ENCODE results near the gene BMP6.
"Not testable (repeated sequence)": the region's sequence is repeated elsewhere in the genome, so short reads cannot be mapped to it uniquely, and the experiment has no call there.

Gene BMP6

GRCh38 chr6:7813193-7813592 lies 87.3 kb downstream of the BMP6 start:
- DNase-seq (ENCODE audit: low spot score in 2 of 2) (no peak), ATAC-seq (replicated peaks; ENCODE audit: extremely low read depth, poor library complexity, severe bottlenecking) (no peak)
- Mint-ChIP-seq H3K36me3 (ENCODE audit: insufficient read depth) (no peaks in the 10 kb centered on the region), H3K27me3 (peaks cover 30% of the 10 kb centered on the region), H3K27ac (ENCODE audit: low read depth) (no peak overlapping the region), H3K4me1 (no peaks in the 10 kb centered on the region), H3K4me3 (no peak overlapping the region), H3K9me3 (no peaks in the 10 kb centered on the region)

GRCh38 chr6:7813704-7814103 lies 87.8 kb downstream of the BMP6 start:
- peaks cover 30% of the 10 kb centered on the region for H3K27me3 Mint-ChIP-seq
- no peaks in the 10 kb centered on the region for H3K9me3 Mint-ChIP-seq
- no peaks in the 10 kb centered on the region for H3K4me1 Mint-ChIP-seq
- DNase-seq (ENCODE audit: low spot score in 2 of 2): no peak
- H3K4me3 Mint-ChIP-seq: no peak overlapping the region
- H3K36me3 Mint-ChIP-seq (ENCODE audit: insufficient read depth): no peaks in the 10 kb centered on the region
- no peak for ATAC-seq (replicated peaks; ENCODE audit: extremely low read depth, poor library complexity, severe bottlenecking)
- H3K27ac Mint-ChIP-seq (ENCODE audit: low read depth): no peak overlapping the region

DNA sequence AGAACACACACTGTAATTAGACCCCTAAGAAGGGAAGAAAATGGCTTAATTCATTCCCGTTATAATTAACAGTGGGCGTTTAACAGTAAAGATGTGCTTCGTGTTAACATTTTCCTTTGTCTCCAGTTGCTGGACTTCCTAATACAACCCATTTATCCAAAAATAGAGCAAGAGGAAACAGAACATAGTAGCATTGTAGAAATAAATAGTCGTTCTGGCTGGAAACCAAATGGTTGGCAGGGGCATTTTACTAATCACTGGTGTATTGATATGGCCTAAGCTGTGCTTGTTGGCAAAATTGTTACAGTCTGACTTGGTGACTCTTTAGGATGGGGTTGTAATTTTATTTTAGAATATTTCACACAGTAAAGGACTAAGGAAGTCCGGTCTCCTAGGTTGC lies 89.8 kb downstream of the BMP6 start:
- Mint-ChIP-seq H3K4me1 (no peaks in the 10 kb centered on the region), H3K9me3 (no peaks in the 10 kb centered on the region), H3K4me3 (no peak overlapping the region), H3K36me3 (ENCODE audit: insufficient read depth) (no peaks in the 10 kb centered on the region), H3K27me3 (peaks cover 21% of the 10 kb centered on the region), H3K27ac (ENCODE audit: low read depth) (no peak overlapping the region)
- no peak for DNase-seq (ENCODE audit: low spot score in 2 of 2)
- ATAC-seq (replicated peaks; ENCODE audit: extremely low read depth, poor library complexity, severe bottlenecking): no peak

DNA sequence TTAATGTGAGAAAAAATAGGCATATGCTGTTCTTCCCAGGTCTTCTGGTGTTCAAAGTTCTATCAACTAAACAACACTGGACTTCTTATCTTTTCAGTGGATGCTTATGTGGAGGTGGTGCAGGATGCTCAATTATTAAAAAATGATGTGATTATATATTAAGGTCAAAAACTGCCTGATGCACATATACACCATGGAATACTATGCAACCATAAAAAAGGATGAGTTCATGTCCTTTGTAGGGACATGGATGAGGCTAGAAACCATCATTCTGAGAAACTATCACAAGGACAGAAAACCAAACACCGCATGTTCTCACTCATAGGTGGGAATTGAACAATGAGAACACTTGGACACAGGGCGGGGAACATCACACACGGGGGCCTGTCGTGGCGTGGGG lies 91.3 kb downstream of the BMP6 start:
- not testable (repeated sequence) for H3K36me3 Mint-ChIP-seq (ENCODE audit: insufficient read depth); H3K9me3 Mint-ChIP-seq; H3K4me1 Mint-ChIP-seq; H3K4me3 Mint-ChIP-seq; H3K27me3 Mint-ChIP-seq; H3K27ac Mint-ChIP-seq (ENCODE audit: low read depth); DNase-seq (ENCODE audit: low spot score in 2 of 2); ATAC-seq (replicated peaks; ENCODE audit: extremely low read depth, poor library complexity, severe bottlenecking)

GRCh38 chr6:7818257-7819214 lies 92.6 kb downstream of the BMP6 start:
- H3K27ac Mint-ChIP-seq (ENCODE audit: low read depth): no peak overlapping the region
- H3K27me3 Mint-ChIP-seq: peaks cover 22% of the 10 kb centered on the region
- no peak for DNase-seq (ENCODE audit: low spot score in 2 of 2)
- no peak for ATAC-seq (replicated peaks; ENCODE audit: extremely low read depth, poor library complexity, severe bottlenecking)
- peaks cover 4% of the 10 kb centered on the region for H3K9me3 Mint-ChIP-seq
- H3K4me1 Mint-ChIP-seq: no peaks in the 10 kb centered on the region
- no peak overlapping the region for H3K4me3 Mint-ChIP-seq
- H3K36me3 Mint-ChIP-seq (ENCODE audit: insufficient read depth): no peaks in the 10 kb centered on the region

DNA sequence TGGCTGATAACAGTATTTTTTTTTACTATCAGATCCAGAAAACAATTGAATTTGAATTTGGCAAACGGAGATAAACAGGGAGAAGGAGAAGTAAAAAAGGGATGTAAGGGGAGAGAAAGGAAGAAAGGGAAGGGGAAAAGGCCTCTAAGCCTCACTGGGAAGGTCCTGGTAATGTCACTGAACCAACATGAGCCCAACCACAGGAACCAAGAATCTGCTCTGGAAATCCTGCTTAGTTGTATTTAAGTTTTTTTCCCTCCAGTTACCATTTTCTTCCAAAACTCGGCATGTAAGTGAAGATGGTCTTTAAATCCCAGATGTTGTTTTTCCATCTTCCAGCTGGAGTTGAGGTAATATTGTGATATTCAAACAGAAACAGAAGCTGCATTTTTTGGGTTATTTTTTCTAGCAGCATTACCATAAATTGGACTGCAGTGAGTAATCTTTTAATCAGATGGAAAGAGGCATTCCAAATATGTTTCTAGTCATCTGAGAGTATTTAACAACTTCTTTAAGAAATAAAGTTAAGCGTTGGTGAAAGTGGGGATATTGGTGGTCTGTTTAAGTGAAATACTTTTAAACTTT lies 93.6 kb downstream of the BMP6 start:
- Mint-ChIP-seq H3K9me3 (peaks cover 5% of the 10 kb centered on the region), H3K4me3 (no peak overlapping the region), H3K27me3 (peaks cover 31% of the 10 kb centered on the region), H3K4me1 (no peaks in the 10 kb centered on the region), H3K27ac (ENCODE audit: low read depth) (no peak overlapping the region), H3K36me3 (ENCODE audit: insufficient read depth) (no peaks in the 10 kb centered on the region)
- DNase-seq (ENCODE audit: low spot score in 2 of 2): no peak
- no peak for ATAC-seq (replicated peaks; ENCODE audit: extremely low read depth, poor library complexity, severe bottlenecking)

DNA sequence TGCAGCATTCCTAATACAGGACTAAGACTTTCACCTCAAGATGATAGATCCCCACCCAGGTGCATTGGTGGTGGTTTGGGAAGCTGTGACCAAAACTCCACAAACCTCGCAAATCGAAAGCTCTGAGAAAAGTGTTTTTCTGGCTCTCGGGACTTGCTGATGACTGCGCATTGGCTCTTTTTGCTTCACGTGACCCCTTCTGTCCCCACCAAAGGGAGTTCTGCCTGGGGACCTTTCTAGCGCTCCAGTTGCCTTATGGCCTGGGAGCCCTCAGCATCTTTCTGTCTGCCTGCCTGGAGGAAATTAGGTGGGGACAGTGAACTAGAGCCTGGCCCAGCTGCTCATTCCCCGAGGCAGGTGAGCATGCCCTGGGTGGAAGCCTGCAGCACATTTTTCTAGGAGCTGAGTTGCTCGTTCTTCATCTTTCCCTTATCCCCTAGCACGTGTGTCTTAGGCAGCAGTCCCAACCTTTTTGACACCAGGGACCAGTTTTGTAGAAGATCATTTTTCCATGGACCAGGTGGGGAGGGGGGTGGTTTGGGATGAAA lies 94.5 kb downstream of the BMP6 start:
- no peaks in the 10 kb centered on the region for H3K36me3 Mint-ChIP-seq (ENCODE audit: insufficient read depth)
- peaks cover 31% of the 10 kb centered on the region for H3K27me3 Mint-ChIP-seq
- ATAC-seq (replicated peaks; ENCODE audit: extremely low read depth, poor library complexity, severe bottlenecking) (no peak), DNase-seq (ENCODE audit: low spot score in 2 of 2) (no peak)
- no peak overlapping the region for H3K27ac Mint-ChIP-seq (ENCODE audit: low read depth)
- H3K9me3 Mint-ChIP-seq: peaks cover 5% of the 10 kb centered on the region
- no peaks in the 10 kb centered on the region for H3K4me1 Mint-ChIP-seq
- no peak overlapping the region for H3K4me3 Mint-ChIP-seq

GRCh38 chr6:7821426-7821825 lies 95.5 kb downstream of the BMP6 start:
- Mint-ChIP-seq H3K27ac (ENCODE audit: low read depth) (no peak overlapping the region), H3K9me3 (peaks cover 5% of the 10 kb centered on the region), H3K27me3 (peaks cover 40% of the 10 kb centered on the region), H3K36me3 (ENCODE audit: insufficient read depth) (no peaks in the 10 kb centered on the region), H3K4me3 (no peak overlapping the region), H3K4me1 (no peaks in the 10 kb centered on the region)
- ATAC-seq (replicated peaks; ENCODE audit: extremely low read depth, poor library complexity, severe bottlenecking) (no peak), DNase-seq (ENCODE audit: low spot score in 2 of 2) (no peak)

GRCh38 chr6:7823552-7823951 lies 97.7 kb downstream of the BMP6 start:
- peaks cover 41% of the 10 kb centered on the region for H3K27me3 Mint-ChIP-seq
- no peak overlapping the region for H3K4me3 Mint-ChIP-seq
- H3K4me1 Mint-ChIP-seq: no peaks in the 10 kb centered on the region
- H3K9me3 Mint-ChIP-seq: peaks cover 5% of the 10 kb centered on the region
- no peak overlapping the region for H3K27ac Mint-ChIP-seq (ENCODE audit: low read depth)
- no peak for DNase-seq (ENCODE audit: low spot score in 2 of 2)
- no peaks in the 10 kb centered on the region for H3K36me3 Mint-ChIP-seq (ENCODE audit: insufficient read depth)
- no peak for ATAC-seq (replicated peaks; ENCODE audit: extremely low read depth, poor library complexity, severe bottlenecking)

DNA sequence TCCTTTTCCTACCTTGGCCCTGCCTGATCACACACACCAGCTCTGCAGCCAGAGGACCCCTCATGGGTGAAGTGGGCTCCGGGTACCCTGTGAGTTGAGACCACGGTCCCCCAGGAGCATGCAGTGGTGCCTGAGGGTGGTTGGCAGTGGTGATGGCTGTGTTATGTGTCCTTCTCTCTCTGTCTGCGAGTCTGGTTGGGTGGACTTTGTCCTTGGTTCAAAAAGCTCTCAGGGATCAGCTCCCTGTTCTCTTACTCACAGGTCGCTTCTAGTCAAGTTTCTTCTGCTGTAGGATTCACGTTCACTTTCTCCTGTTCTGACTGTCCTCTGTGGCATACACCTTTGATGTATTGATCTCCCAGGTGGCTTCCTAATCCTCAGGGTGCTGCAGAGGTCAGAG lies 100.1 kb downstream of the BMP6 start:
- Mint-ChIP-seq H3K4me3 (no peak overlapping the region), H3K4me1 (no peaks in the 10 kb centered on the region), H3K27ac (ENCODE audit: low read depth) (no peak overlapping the region), H3K9me3 (peaks cover 5% of the 10 kb centered on the region), H3K36me3 (ENCODE audit: insufficient read depth) (no peaks in the 10 kb centered on the region), H3K27me3 (peaks cover 48% of the 10 kb centered on the region)
- no peak for DNase-seq (ENCODE audit: low spot score in 2 of 2)
- ATAC-seq (replicated peaks; ENCODE audit: extremely low read depth, poor library complexity, severe bottlenecking): no peak

GRCh38 chr6:7827142-7827541 lies 101.2 kb downstream of the BMP6 start:
- no peak overlapping the region for H3K27ac Mint-ChIP-seq (ENCODE audit: low read depth)
- peaks cover 58% of the 10 kb centered on the region for H3K27me3 Mint-ChIP-seq
- H3K4me1 Mint-ChIP-seq: no peaks in the 10 kb centered on the region
- H3K36me3 Mint-ChIP-seq (ENCODE audit: insufficient read depth): no peaks in the 10 kb centered on the region
- DNase-seq (ENCODE audit: low spot score in 2 of 2) (no peak), ATAC-seq (replicated peaks; ENCODE audit: extremely low read depth, poor library complexity, severe bottlenecking) (no peak)
- peaks cover 5% of the 10 kb centered on the region for H3K9me3 Mint-ChIP-seq
- H3K4me3 Mint-ChIP-seq: no peak overlapping the region

GRCh38 chr6:7828124-7828523 lies 102.2 kb downstream of the BMP6 start:
- Mint-ChIP-seq H3K4me3 (no peak overlapping the region), H3K27ac (ENCODE audit: low read depth) (no peak overlapping the region), H3K9me3 (peaks cover 5% of the 10 kb centered on the region), H3K27me3 (peaks cover 57% of the 10 kb centered on the region), H3K36me3 (ENCODE audit: insufficient read depth) (no peaks in the 10 kb centered on the region), H3K4me1 (no peaks in the 10 kb centered on the region)
- DNase-seq (ENCODE audit: low spot score in 2 of 2): no peak
- no peak for ATAC-seq (replicated peaks; ENCODE audit: extremely low read depth, poor library complexity, severe bottlenecking)

Data from central memory CD8-positive, alpha-beta T cell (primary cell).